Natural killer cell treated with Interleukin-12 subunit alpha and Interleukin-12 subunit beta and Interleukin-15 and Interleukin-18, amount 100 ng/mL, for 72 hours (primary cell): Measurements from ENCODE around the gene JPT2. TPM values are rescaled to one million over a fixed set of nuclear protein-coding genes. Genes with fewer than 3 reads are reported as not detected.
A peak's percentile ranks its signal among the peaks of the same experiment; 100 is the strongest.

Experiments
- ATAC-seq, 2 donors: fragments of 150-1000 bp; cut with Tn5 transposase in 1 of 2; sonication (Bioruptor Pico), chemical (Tn5 transposase) in 1 of 2; 2 replicates each; pipeline ENCODE4 v1.10.0; 2021
- DNase-seq: peaks from one replicate; pipeline ENCODE4 v3.0.0; 2022; ENCODE audit warnings: low spot score
- H3K27ac Mint-ChIP-seq, 2 donors: 1 replicate in 1 of 2; 2 replicates in 1 of 2; pipeline ENCODE4 v1.8.0; 2022; ENCODE audit warnings: mixed read lengths in 2 of 2, mild to moderate bottlenecking in 1 of 2, moderate library complexity in 1 of 2
- H3K27me3 Mint-ChIP-seq, 2 donors: 1 replicate in 1 of 2; 2 replicates in 1 of 2; pipeline ENCODE4 v1.8.0; 2022; ENCODE audit warnings: mixed read lengths in 2 of 2
- H3K36me3 Mint-ChIP-seq: one replicate; pipeline ENCODE4 v1.8.0; 2022; ENCODE audit warnings: mixed read lengths
- H3K4me1 Mint-ChIP-seq, 2 donors: 1 replicate in 1 of 2; 2 replicates in 1 of 2; pipeline ENCODE4 v1.8.0; 2022; ENCODE audit warnings: low read depth in 2 of 2, mixed read lengths in 2 of 2, mild to moderate bottlenecking in 1 of 2
- H3K4me3 Mint-ChIP-seq: one replicate; pipeline ENCODE4 v1.8.0; 2022; ENCODE audit warnings: mixed read lengths
- H3K9me3 Mint-ChIP-seq: 2 replicates; pipeline ENCODE4 v1.8.0; 2022; ENCODE audit warnings: mixed read lengths
- total RNA-seq, 2 donors: library from RNA; stranded (reverse); gene quantifications; one replicate each; pipeline ENCODE4 v1.2.3, GENCODE V29; 2022

The JPT2 gene
- total RNA-seq, 2 donors from 2014 or later = 56.1 to 61.1 TPM

DNA sequence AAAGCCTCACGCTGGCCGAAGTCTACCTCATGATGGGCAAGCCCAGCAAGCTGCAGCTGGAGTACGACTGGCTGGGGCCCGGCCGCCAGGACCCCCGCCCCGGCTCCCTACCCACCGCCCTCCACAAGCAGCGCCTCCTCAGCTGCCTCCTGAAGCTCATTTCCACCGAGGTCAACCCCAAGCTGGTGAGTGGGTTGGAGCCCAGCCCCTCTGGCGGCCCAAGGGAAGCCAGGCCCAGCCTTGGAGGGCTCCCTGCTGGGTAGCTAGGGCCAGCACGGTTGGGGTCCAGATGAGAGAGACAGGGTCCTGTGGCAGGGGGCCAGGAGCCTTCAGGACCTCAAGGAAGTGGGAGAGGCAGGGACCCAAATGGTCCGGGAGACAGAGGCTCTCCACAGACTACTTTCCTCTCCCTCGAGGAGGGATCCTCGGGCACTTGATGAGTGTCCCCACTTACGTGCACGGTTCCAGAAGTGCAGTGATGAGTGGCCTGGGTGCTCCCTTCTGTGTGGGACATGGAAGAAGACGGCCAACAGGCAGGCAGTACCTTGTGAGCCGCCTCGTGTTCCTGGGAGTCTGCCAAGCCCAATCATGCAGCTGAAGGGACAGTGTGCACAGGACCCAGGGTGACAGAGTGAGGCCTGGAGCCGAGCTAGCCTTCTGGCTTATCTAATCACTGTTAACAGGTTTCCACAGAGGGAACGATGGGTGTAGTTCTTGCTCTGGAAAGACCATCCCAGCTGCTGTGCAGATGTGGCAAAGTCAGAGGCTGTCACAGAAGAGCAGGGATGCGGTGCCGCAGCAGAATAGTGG lies 21.1 kb upstream of the JPT2 start:
- Mint-ChIP-seq H3K27me3 (no peaks in the 10 kb centered on the region), H3K27ac (no peak overlapping the region), H3K4me1 (no peaks in the 10 kb centered on the region), H3K36me3 (peaks cover 6% of the 10 kb centered on the region), H3K9me3 (no peaks in the 10 kb centered on the region), H3K4me3 (no peak overlapping the region)
- DNase-seq (no peak), ATAC-seq (no peak)

DNA sequence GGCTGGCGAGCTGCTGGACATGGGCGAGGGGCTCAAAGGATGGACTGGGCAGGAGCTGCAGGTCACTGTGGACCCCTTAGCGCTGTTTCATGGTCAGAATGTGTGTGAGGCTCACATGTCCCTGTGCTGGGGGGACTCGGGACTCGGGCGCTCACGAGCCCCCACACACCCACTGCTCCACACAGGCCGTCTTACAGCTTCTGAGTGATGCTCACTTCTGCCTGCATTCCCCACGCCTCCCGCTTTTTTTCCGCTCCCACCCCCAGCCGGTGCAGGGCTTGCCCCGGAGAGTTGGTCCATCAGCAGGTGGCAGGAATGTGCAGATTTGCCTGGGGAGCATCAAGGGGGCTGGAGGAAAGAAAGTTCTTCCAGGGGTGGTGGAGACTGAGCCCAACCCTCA lies 20.2 kb upstream of the JPT2 start:
- Mint-ChIP-seq H3K4me3 (no peak overlapping the region), H3K36me3 (peaks cover 6% of the 10 kb centered on the region), H3K9me3 (no peaks in the 10 kb centered on the region)

DNA sequence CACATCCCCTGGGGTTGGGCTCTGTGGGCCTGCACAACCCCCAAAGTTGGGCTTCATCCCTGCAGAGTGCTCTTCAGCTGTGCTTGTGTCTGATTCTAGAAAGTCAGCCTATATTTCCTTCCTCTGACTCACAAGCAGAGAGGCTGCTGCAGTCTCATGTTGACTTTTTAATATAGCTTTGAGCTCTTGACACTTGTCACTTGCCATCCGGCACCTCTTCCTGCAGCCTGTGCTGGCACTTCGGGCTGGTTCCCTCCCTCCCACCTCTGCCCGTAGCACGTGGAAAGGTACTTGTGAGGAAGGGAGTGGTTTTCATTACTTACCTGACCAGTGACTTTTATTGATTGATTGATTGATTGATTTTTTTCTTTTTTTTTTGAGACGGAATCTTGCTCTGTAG lies 19.0 kb upstream of the JPT2 start:
- Mint-ChIP-seq H3K4me1 (no peaks in the 10 kb centered on the region), H3K36me3 (peaks cover 6% of the 10 kb centered on the region), H3K4me3 (no peak overlapping the region), H3K27me3 (no peaks in the 10 kb centered on the region), H3K9me3 (no peaks in the 10 kb centered on the region), H3K27ac (no peak overlapping the region)
- ATAC-seq = no peak
- no peak for DNase-seq

More for the DNA sequence above, 20.2 kb upstream of the JPT2 start:
- Mint-ChIP-seq H3K27ac (no peak overlapping the region), H3K27me3 (no peaks in the 10 kb centered on the region), H3K4me1 (no peaks in the 10 kb centered on the region)
- ATAC-seq = no peak
- DNase-seq = no peak

DNA sequence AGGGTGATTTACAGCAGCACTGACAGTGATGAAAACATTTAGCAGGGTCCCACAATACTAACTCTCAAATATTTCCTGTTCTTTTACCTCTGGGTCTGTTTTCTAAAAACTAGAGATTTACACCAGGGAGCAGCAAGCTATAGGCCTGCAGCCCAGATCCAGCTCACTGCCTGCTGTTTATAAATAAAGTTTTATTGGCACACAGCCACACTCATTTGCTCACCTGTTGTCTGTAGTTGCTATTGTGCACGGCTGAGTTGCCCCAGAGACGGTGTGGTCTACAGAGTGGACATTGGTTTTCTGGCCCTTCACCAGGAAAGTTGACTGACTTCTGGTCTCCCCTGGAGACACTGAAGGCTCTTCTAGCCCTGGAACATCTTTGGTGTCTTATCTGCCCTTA lies 16.3 kb upstream of the JPT2 start:
- no peaks in the 10 kb centered on the region for H3K4me1 Mint-ChIP-seq
- H3K27me3 Mint-ChIP-seq = no peaks in the 10 kb centered on the region
- peaks cover 6% of the 10 kb centered on the region for H3K36me3 Mint-ChIP-seq
- no peak overlapping the region for H3K27ac Mint-ChIP-seq
- DNase-seq = no peak
- no peak for ATAC-seq
- no peak overlapping the region for H3K4me3 Mint-ChIP-seq
- H3K9me3 Mint-ChIP-seq = no peaks in the 10 kb centered on the region

DNA sequence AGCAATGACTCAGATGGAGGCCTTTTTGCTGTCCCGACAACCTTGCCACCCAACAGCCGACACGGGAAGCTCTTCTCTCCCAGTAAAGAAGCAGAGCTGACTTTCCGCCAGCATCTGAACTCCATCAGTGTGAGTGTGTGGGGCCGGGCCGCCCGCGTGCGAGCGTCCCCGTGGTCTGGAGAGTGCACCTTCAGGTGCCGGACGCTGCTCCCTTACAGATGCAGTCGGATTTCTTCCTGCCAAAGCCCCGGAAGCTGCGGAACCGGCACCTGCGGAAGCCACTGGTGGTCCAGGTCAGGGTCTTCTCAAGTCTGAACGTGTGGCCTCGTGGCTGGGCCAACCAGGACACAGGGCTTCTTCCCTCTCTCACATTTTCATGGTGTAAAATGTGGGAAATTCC lies 15.5 kb upstream of the JPT2 start:
- H3K4me1 Mint-ChIP-seq = no peaks in the 10 kb centered on the region
- H3K27ac Mint-ChIP-seq = no peak overlapping the region
- DNase-seq (no peak), ATAC-seq (no peak)
- H3K27me3 Mint-ChIP-seq = no peaks in the 10 kb centered on the region
- H3K9me3 Mint-ChIP-seq = no peaks in the 10 kb centered on the region
- no peak overlapping the region for H3K4me3 Mint-ChIP-seq
- H3K36me3 Mint-ChIP-seq = peaks cover 6% of the 10 kb centered on the region

DNA sequence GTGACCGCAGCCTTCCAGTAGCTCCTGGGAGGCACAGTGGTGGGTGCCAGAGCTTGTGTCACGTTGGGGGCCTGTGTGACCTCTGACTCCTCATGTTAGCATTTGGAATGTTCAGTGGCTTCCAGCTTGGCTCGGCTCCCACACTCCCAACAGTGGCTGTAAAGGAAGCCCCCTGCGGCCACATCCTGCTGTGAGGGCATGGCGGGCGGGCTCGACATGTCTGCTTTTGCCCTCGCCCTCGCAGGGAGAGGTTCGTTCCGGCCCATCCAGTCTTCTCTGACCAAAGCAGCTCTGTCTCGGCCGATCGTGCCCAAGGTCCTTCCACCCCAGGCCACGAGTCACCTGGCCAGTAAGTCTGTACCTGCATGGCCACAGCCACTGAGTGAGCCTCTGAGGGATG lies 12.2 kb upstream of the JPT2 start:
- Mint-ChIP-seq H3K36me3 (peaks cover 6% of the 10 kb centered on the region), H3K4me3 (no peak overlapping the region), H3K27ac (no peak overlapping the region)

DNA sequence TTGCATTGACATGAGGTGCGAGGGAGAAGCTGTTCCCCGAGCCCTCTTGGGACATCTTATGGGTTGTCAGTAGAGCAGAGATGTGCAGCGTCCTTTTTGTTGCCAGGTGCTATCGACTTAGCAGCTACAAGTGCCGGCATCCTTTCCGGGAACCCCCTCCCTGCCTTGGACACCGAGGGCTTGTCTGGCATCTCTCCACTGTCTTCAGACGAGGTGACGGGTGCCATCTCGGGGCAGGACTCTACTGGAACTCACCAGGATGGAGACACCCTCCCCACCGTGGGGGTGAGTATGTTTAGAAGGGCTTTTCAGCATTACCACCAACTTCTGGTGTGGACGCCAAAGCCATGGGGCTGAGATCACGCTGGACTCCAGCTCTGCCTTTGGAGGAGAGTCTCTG lies 11.8 kb upstream of the JPT2 start:
- Mint-ChIP-seq H3K4me1 (no peaks in the 10 kb centered on the region), H3K36me3 (peaks cover 6% of the 10 kb centered on the region), H3K27ac (no peak overlapping the region), H3K9me3 (no peaks in the 10 kb centered on the region), H3K4me3 (no peak overlapping the region), H3K27me3 (no peaks in the 10 kb centered on the region)
- DNase-seq (no peak), ATAC-seq (no peak)

More for the DNA sequence above, 12.2 kb upstream of the JPT2 start:
- Mint-ChIP-seq H3K27me3 (no peaks in the 10 kb centered on the region), H3K4me1 (no peaks in the 10 kb centered on the region), H3K9me3 (no peaks in the 10 kb centered on the region)
- DNase-seq (no peak), ATAC-seq (no peak)

DNA sequence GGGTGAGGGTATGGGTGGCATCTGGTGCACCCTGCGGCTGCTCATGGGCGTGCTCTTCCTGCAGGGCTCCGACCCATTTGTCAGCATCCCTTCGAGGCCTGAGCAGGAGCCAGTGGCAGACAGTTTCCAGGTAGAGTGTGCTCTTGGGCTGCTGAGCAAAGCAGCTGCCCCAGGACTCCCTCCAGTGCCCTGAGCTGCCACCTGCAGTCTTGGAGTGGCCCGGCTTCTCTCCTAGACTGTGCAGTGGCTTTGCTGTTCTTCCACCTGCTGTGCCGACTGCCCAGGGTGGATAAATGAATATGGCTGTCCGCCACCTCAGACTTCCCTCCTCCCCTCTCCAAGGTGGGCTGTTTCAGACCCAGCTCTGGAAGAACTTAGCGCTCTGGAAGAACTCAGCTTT lies 10.8 kb upstream of the JPT2 start:
- Mint-ChIP-seq H3K27ac (no peak overlapping the region), H3K4me1 (no peaks in the 10 kb centered on the region)
- ATAC-seq = no peak

DNA sequence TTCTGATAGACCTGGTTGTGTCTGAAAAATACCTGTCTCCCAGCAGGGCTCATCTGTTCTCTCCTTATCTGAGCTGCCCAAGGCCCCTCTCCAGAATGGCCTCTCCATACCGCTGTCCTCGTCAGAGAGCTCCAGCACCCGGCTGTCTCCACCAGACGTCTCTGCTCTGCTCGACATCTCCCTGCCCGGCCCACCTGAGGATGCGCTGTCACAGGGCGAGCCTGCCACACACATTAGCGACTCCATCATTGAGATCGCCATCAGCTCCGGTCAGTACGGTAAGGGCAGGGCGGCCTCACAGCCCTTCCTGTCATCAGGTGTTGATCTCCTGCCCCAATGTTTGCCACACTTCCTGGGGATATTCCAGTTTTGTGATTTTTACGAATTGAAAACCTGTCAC lies 10.2 kb upstream of the JPT2 start:
- H3K36me3 Mint-ChIP-seq = peaks cover 10% of the 10 kb centered on the region
- no peak overlapping the region for H3K4me3 Mint-ChIP-seq
- H3K27ac Mint-ChIP-seq = no peak overlapping the region
- H3K4me1 Mint-ChIP-seq = no peaks in the 10 kb centered on the region
- ATAC-seq (peak in 1 of 2 donors; percentile 18), DNase-seq (no peak)
- H3K9me3 Mint-ChIP-seq = no peaks in the 10 kb centered on the region
- H3K27me3 Mint-ChIP-seq = no peaks in the 10 kb centered on the region

More for the DNA sequence above, 10.8 kb upstream of the JPT2 start:
- Mint-ChIP-seq H3K36me3 (peaks cover 6% of the 10 kb centered on the region), H3K9me3 (no peaks in the 10 kb centered on the region), H3K27me3 (no peaks in the 10 kb centered on the region), H3K4me3 (no peak overlapping the region)
- no peak for DNase-seq

DNA sequence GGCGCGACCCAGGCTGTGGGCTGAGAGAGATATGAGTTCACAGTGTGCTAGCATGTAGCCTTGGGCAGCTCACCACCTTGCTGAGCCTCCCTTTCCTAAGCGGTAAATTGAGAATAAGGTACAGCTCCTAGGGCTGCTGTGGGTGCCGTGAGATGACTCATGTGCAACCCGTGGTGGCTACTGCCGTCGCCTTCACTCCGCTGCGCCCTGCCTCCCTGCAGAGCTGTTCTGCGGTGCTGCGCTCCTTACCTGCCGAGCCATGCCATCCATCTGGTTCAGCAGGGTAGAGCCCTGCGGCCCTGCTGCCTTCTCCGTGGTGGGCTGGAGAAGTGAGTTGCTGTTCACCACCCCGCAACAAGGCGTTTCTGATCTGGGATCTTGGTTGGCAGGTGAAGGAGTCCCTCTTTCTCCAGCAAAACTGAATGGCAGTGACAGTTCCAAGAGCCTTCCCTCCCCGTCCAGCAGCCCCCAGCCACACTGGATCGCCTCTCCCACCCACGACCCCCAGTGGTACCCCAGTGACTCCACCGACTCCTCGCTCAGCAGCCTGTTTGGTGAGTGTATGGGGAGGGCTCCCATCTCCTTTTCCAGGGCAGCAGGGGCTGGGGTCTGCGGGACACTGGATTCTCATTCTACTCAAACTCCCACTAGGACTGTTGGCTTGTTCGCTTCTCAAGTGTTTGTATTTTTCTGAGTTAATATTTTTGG lies 9.3 kb upstream of the JPT2 start:
- Mint-ChIP-seq H3K27me3 (no peaks in the 10 kb centered on the region), H3K27ac (no peak overlapping the region), H3K9me3 (no peaks in the 10 kb centered on the region), H3K36me3 (peaks cover 15% of the 10 kb centered on the region), H3K4me1 (no peaks in the 10 kb centered on the region), H3K4me3 (no peak overlapping the region)
- DNase-seq (no peak), ATAC-seq (no peak)

DNA sequence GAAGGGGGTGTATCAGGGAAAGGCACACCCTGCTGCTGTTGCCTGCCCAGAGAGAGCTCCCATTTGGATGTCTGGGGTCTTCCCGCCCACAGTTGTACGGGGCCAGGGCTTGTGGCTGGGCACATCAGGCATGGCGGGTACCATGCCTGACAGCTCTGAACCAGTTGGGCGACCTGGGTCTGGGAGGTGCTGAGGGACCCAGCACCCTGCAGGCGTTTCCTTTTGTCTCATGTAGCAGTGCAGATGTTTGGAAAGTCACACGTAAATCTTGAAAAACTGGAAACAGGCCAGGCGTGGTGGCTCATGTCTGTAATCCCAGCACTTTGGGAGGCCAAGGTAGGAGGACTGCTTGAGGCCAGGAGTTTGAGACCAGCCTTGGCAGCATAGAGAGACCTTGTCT lies 8.4 kb upstream of the JPT2 start:
- H3K4me1 Mint-ChIP-seq = no peaks in the 10 kb centered on the region
- no peaks in the 10 kb centered on the region for H3K27me3 Mint-ChIP-seq
- DNase-seq = no peak
- peak overlapping the region in 1 of 2 donors; percentile 21 for H3K27ac Mint-ChIP-seq
- H3K4me3 Mint-ChIP-seq = no peak overlapping the region
- H3K9me3 Mint-ChIP-seq = no peaks in the 10 kb centered on the region
- ATAC-seq = no peak
- peaks cover 15% of the 10 kb centered on the region for H3K36me3 Mint-ChIP-seq

DNA sequence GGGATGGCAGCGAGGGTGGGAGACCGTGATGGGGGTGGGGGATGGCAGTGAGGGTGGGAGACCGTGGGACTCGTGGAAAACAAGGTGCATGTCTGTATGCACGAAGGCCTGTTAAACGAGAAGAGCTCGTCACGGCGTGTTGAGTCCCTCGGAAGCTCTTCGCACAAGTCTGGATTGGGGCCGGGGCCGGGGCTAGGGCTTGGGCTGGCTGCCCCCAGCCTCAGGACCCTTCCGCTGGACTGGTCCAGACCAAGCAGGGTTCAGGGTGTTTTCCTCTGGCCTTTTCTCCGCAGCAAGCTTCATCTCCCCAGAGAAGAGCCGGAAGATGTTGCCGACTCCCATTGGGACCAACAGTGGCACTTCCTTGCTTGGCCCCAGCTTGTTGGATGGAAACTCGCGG lies 7.7 kb upstream of the JPT2 start:
- Mint-ChIP-seq H3K4me1 (peaks cover 0 to under 1% of the 10 kb centered on the region in 2 donors), H3K27ac (no peak overlapping the region), H3K4me3 (no peak overlapping the region), H3K9me3 (no peaks in the 10 kb centered on the region), H3K27me3 (no peaks in the 10 kb centered on the region), H3K36me3 (peaks cover 11% of the 10 kb centered on the region)
- DNase-seq = no peak
- ATAC-seq = no peak

DNA sequence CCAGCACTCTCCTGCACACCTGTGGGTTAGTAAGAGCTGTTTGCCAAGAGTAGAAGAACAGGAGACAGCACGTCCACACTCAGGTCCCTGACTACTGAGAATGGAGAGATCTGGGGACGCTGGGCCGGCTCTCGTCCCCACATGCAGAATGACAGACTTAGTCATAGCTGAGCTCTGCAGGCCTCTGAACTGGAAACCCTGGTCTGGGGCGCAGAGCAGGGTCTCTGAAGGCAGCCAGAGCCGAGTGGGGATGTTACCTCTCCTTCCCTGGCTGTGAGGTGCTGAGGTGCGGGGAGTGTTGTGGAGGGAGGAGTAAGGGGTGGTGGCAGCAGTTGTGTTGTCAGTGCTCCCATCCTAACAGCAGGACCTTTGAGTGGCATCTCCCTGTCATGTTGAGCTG lies 7.2 kb upstream of the JPT2 start:
- Mint-ChIP-seq H3K9me3 (no peaks in the 10 kb centered on the region), H3K4me1 (peaks cover 0 to 4% of the 10 kb centered on the region in 2 donors)
- DNase-seq = no peak

DNA sequence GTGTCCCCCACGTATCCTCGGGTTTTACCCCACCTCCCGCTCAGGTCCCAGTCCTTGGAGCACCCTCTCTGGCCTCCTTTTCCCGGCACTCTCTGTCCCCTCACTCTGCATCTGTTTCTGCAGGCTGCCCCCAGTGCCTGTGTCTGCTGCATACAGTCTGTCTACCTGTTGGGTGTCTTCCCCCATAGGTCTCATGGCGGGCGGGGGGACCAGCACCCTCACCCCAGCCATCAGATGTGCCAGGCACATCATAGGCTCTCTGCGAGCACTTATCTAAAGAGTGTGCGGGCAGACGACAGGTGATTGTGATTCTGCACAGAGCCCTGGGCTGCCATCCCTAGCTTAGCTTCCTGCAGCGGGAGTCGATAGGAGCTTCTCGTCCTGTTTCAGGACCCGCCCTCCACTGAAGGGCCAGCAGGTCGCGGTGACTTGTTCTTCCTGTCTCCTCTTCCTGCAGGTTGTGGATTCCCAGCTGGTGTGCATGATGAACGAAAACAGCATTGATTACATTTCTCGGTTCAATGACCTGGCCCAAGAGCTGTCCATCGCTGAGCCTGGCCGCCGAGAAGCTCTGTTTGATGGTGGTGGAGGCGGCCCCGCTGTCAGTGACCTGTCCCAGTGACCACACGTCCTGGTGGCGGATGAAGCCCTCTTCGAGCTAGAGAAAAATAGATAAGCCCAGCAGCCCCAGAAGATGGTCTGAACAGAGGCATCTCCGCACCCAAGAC lies 4.5 kb upstream of the JPT2 start:
- no peak overlapping the region for H3K4me3 Mint-ChIP-seq
- no peaks in the 10 kb centered on the region for H3K9me3 Mint-ChIP-seq

More for the DNA sequence above, 7.2 kb upstream of the JPT2 start:
- ATAC-seq = no peak
- Mint-ChIP-seq H3K27me3 (no peaks in the 10 kb centered on the region), H3K4me3 (no peak overlapping the region), H3K36me3 (peaks cover 9% of the 10 kb centered on the region), H3K27ac (no peak overlapping the region)

More for the DNA sequence above, 4.5 kb upstream of the JPT2 start:
- ATAC-seq (no peak), DNase-seq (no peak)
- H3K27ac Mint-ChIP-seq = no peak overlapping the region
- peaks cover 12% of the 10 kb centered on the region in 2 donors for H3K4me1 Mint-ChIP-seq
- H3K36me3 Mint-ChIP-seq = peaks cover 9% of the 10 kb centered on the region
- no peaks in the 10 kb centered on the region for H3K27me3 Mint-ChIP-seq
